ENCODE measurements around the gene RPS28.

DNA sequence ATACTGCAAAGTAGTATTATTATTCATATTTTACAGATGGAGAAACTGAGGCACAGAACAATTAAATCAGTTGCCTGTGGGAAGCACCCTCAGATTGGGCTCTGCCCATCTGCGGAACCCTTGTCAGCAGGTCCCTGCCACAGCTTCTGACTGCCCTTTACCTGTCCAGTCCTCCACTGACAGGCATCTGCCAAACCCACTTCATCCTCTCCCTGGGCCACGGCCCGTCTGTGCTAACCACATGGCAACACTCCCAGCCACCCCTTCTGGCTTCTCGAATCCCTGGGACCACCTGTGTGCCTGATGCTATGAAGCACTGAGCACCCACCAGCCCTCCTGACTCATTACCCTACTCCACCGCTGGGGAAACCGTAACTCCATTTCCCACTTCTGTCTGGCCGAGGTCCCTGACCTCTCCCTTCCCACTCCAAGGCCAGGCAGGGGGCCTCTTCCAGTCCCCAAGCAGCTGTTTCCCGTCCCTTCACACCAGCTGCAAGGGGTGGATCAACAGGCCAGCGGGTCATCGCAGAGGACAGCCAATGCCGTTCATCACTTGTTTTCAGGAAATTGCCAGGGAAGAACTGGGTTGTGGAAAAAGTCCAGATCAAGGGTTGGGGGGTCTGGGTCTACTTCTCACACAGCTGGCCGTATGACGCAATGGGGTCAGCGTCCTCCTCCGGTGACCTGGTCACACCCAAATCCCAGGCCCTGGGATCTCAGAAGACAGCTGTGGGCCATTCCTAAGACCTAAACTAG, 19.2 kb downstream of the RPS28 start:
- TF ChIP-seq CTCF (IDR thresholded peaks at IDR 0.05) (peak in 2 of 5 experiments; percentile 7 to 15), POLR2AphosphoS5 (IDR thresholded peaks at IDR 0.05) (peak; percentile 42 to 47 (median 44)), EP300 (IDR thresholded peaks at IDR 0.05; ENCODE audit: low read depth) (peak; percentile 28)

All from transverse colon (tissue), 4 donors.